ENCODE measurements around the gene ASAP2.

DNA sequence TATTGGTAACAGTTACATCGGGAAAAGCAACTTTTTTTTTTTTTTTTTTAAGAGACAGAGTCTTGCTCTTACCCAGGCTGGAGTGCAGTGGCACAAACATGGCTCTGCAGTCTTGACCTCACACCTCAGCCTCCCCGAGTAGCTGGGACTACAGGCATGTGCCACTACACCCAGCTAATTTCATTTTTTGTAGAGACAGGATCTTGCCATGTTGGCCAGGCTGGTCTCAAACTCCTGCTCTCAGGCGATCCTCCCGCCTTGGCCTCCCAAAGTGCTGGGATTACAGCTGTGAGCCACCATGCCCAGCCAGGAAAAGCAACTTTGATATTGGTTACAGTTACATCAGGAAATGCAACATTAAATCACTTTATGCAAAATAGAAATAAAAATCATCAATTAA, 212.1 kb downstream of the ASAP2 start:
- TF ChIP-seq EZH2 (IDR thresholded peaks at IDR 0.05; ENCODE audit: borderline replicate concordance, insufficient read depth, low read depth, low read length, poor library complexity, severe bottlenecking), result no peak
- TF ChIP-seq, protein P1, sequence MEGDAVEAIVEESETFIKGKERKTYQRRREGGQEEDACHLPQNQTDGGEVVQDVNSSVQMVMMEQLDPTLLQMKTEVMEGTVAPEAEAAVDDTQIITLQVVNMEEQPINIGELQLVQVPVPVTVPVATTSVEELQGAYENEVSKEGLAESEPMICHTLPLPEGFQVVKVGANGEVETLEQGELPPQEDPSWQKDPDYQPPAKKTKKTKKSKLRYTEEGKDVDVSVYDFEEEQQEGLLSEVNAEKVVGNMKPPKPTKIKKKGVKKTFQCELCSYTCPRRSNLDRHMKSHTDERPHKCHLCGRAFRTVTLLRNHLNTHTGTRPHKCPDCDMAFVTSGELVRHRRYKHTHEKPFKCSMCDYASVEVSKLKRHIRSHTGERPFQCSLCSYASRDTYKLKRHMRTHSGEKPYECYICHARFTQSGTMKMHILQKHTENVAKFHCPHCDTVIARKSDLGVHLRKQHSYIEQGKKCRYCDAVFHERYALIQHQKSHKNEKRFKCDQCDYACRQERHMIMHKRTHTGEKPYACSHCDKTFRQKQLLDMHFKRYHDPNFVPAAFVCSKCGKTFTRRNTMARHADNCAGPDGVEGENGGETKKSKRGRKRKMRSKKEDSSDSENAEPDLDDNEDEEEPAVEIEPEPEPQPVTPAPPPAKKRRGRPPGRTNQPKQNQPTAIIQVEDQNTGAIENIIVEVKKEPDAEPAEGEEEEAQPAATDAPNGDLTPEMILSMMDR (IDR thresholded peaks at IDR 0.05), result no peak
